IMR-90 (cell line): ENCODE measurements around the gene AMY1C. TPM values are rescaled to one million over a fixed set of nuclear protein-coding genes. Genes with fewer than 3 reads are reported as not detected.
"Not testable (repeated sequence)": the region's sequence is repeated elsewhere in the genome, so short reads cannot be mapped to it uniquely, and the experiment has no call there.

ENCODE experiments used
- ATAC-seq: fragments of 200-7000 bp; cut with Tn5 transposase; 2 replicates; pipeline ENCODE4 v1.9.1; 2020; ENCODE audit warnings: low read depth, mild to moderate bottlenecking, moderate library complexity
- BruUV-seq: library from RNA; stranded (reverse); fragments of 400-500 nt; replicated peaks from 2 replicates; lab custom pipeline; 2021; lab: Mats Ljungman, UMichigan
- CTCF ChIA-PET: fragments of 300-600 bp; formaldehyde crosslinking; extraction: SDS; loops from one replicate; lab custom pipeline; 2021; ENCODE audit warnings: antibody characterized with exemption; lab: Yijun Ruan, JAX
- POLR2A ChIA-PET: fragments of 300-600 bp; sonication (Branson Sonifier 250); formaldehyde crosslinking; loops from one replicate; lab custom pipeline; 2022; ENCODE audit warnings: antibody characterized with exemption; ENCODE audit not compliant: unreplicated experiment; lab: Charles Lee
- DNase-seq: peaks from one replicate; pipeline ENCODE4 v3.0.0; 2013
- H2AFZ ChIP-seq: replicated peaks from 2 replicates; pipeline ENCODE3; 2013; ENCODE audit warnings: low read length, mild to moderate bottlenecking; ENCODE audit not compliant: poor library complexity
- H2AK5ac ChIP-seq: 2 replicates; pipeline ENCODE4 v1.6.1; 2013; ENCODE audit warnings: low read depth, low read length, inconsistent platforms
- H2AK9ac ChIP-seq: replicated peaks from 2 replicates; pipeline ENCODE3; 2013; ENCODE audit warnings: mild to moderate bottlenecking, low read depth, low read length, moderate library complexity; ENCODE audit not compliant: poor library complexity
- H2BK120ac ChIP-seq: 2 replicates; pipeline ENCODE4 v1.6.1; 2013; ENCODE audit warnings: low read depth, low read length, inconsistent platforms
- H2BK15ac ChIP-seq: 3 replicates; pipeline ENCODE4 v1.6.1; 2013; ENCODE audit warnings: low read depth, low read length, inconsistent platforms
- H2BK20ac ChIP-seq: 2 replicates; pipeline ENCODE4 v1.6.1; 2013; ENCODE audit warnings: low read depth, mild to moderate bottlenecking, inconsistent platforms, low read length, moderate library complexity
- H2BK5ac ChIP-seq: 2 replicates; pipeline ENCODE4 v1.6.1; 2013; ENCODE audit warnings: mild to moderate bottlenecking, low read depth, low read length, inconsistent platforms; ENCODE audit not compliant: poor library complexity, severe bottlenecking
- H3K14ac ChIP-seq: replicated peaks from 2 replicates; pipeline ENCODE4 v1.6.1; 2013; ENCODE audit warnings: low read depth, low read length, inconsistent platforms
- H3K18ac ChIP-seq: 2 replicates; pipeline ENCODE4 v1.6.1; 2013; ENCODE audit warnings: low read depth, low read length, control low read depth
- H3K23ac ChIP-seq: 2 replicates; pipeline ENCODE4 v1.6.1; 2013; ENCODE audit warnings: low read depth, low read length, inconsistent platforms
- H3K27ac ChIP-seq: 2 replicates; pipeline ENCODE4 v1.5.1; 2013; ENCODE audit warnings: mild to moderate bottlenecking, control low read depth, low read length; ENCODE audit not compliant: insufficient read depth
- H3K27me3 ChIP-seq: 2 replicates; pipeline ENCODE4 v1.6.1; 2013; ENCODE audit warnings: low read length; ENCODE audit not compliant: control insufficient read depth, insufficient read depth
- H3K36me3 ChIP-seq: 2 replicates; pipeline ENCODE4 v1.6.1; 2013; ENCODE audit warnings: low read length, mixed read lengths; ENCODE audit not compliant: control insufficient read depth, insufficient read depth
- H3K4ac ChIP-seq: 2 replicates; pipeline ENCODE4 v1.6.1; 2013; ENCODE audit warnings: low read depth, low read length, inconsistent platforms
- H3K4me1 ChIP-seq: 2 replicates; pipeline ENCODE4 v1.6.1; 2013; ENCODE audit warnings: low read length, mixed read lengths; ENCODE audit not compliant: control insufficient read depth, insufficient read depth
- H3K4me2 ChIP-seq: 2 replicates; pipeline ENCODE4 v1.6.1; 2013; ENCODE audit warnings: low read depth, mild to moderate bottlenecking, control low read depth, low read length, moderate library complexity
- H3K4me3 ChIP-seq: 2 replicates; pipeline ENCODE4 v1.5.1; 2013; ENCODE audit warnings: low read depth, mild to moderate bottlenecking, control low read depth, low read length, moderate library complexity; ENCODE audit not compliant: insufficient read depth
- H3K56ac ChIP-seq: 2 replicates; pipeline ENCODE4 v1.6.1; 2013; ENCODE audit warnings: low read length, inconsistent platforms; ENCODE audit not compliant: insufficient read depth; ENCODE audit errors: extremely low read depth
- H3K79me1 ChIP-seq, 2 experiments: 2 replicates each; pipeline ENCODE4 v1.6.1; 2013; ENCODE audit warnings: low read length in 2 of 2, inconsistent platforms in 1 of 2, low read depth in 1 of 2
- H3K9ac ChIP-seq: 2 replicates; pipeline ENCODE4 v1.6.1; 2013; ENCODE audit warnings: low read depth, low read length, control low read depth
- H3K9me1 ChIP-seq: 2 replicates; pipeline ENCODE4 v1.6.1; 2013; ENCODE audit warnings: low read length, inconsistent platforms; ENCODE audit not compliant: insufficient read depth
- H3K9me3 ChIP-seq: 2 replicates; pipeline ENCODE4 v1.6.1; 2013; ENCODE audit warnings: low read length; ENCODE audit not compliant: control insufficient read depth, insufficient read depth
- H4K20me1 ChIP-seq: 2 replicates; pipeline ENCODE4 v1.6.1; 2013; ENCODE audit warnings: low read length, inconsistent platforms; ENCODE audit not compliant: insufficient read depth
- H4K5ac ChIP-seq: 2 replicates; pipeline ENCODE4 v1.6.1; 2013; ENCODE audit warnings: mild to moderate bottlenecking, low read depth, low read length, control low read depth
- H4K8ac ChIP-seq, 2 experiments: 2 replicates each; pipeline ENCODE4 v1.6.1; 2013; ENCODE audit warnings: low read depth in 2 of 2, low read length in 2 of 2, control low read depth in 1 of 2, inconsistent platforms in 1 of 2
- H4K91ac ChIP-seq: 2 replicates; pipeline ENCODE4 v1.6.1; 2013; ENCODE audit warnings: low read depth, low read length, inconsistent platforms; ENCODE audit not compliant: insufficient read depth
- WGBS, 2 experiments: methylation state at CpG; one replicate each; pipeline versions ENCODE4 v1.1.5 to v1.1.7; 2013; ENCODE audit warnings: missing lambda C conversion rate in 2 of 2; ENCODE audit not compliant: insufficient read length in 1 of 2; ENCODE audit errors: extremely low coverage in 2 of 2; 5-methylcytosine and 5-hydroxymethylcytosine counted together
- dilution Hi-C: fragments of 300-500 bp; cut with HindIII; formaldehyde crosslinking; loops from one replicate; pipeline ENCODE4 v1.14.3; 2018; ENCODE audit warnings: low sequenced_read_pairs; ENCODE audit not compliant: unreplicated experiment
- in situ Hi-C: fragments of 300-500 bp; cut with MboI; formaldehyde crosslinking; loops from 3 replicates; pipeline ENCODE4 v1.14.3; 2019; ENCODE audit warnings: low sequenced_read_pairs, inconsistent platforms, mixed read lengths
- intact Hi-C: fragments of 100-400 bp; cut with micrococcal nuclease; formaldehyde crosslinking; loops from 2 replicates; pipeline ENCODE4 v1.10.0; 2022
- polyA plus RNA-seq, 3 experiments: library from polyadenylated mRNA; depleted of rRNA; stranded (reverse); fragments of >200 nt; gene quantifications; 2 replicates each; pipeline ENCODE4 v1.2.3, GENCODE V29; 2012; ENCODE audit warnings: low replicate concordance in 1 of 3
- total RNA-seq: library from RNA; depleted of rRNA; stranded (reverse); fragments of >200 nt; gene quantifications from 2 replicates; pipeline ENCODE4 v1.2.3, GENCODE V29; 2012

The AMY1C gene
- total and polyA plus RNA-seq, 2 of the 4 experiments (the other 2 are of a cell fraction), result not detected

DNA sequence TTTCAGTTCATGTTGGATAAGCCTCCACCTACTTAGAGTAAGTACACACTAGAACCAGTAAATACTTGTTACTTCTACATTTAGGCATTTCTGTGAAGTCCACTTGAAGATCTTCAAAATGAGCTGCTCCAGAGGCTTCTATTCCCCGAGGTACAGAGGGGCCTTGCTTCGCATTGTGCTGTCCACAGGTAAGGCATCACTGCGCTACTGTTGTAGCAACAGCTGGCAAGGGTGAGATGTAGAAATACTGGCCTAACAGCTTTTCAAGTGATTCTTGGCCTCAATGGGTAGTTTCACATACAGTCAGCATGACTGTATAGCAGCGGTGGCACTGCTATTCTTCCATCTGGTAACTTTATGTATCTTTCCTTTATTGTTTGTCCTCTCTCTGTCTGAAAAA is 4.7 kb upstream of the AMY1C start:
- H4K5ac ChIP-seq, H2AK5ac ChIP-seq, DNase-seq, H3K27ac ChIP-seq, H2AFZ ChIP-seq, H3K9me1 ChIP-seq, H3K4me3 ChIP-seq, CTCF ChIA-PET, H2BK20ac ChIP-seq, H3K36me3 ChIP-seq, H3K9me3 ChIP-seq, H4K8ac ChIP-seq, intact Hi-C loops, H3K27me3 ChIP-seq, H3K56ac ChIP-seq, H3K4ac ChIP-seq, H3K9ac ChIP-seq, H3K4me2 ChIP-seq, ATAC-seq, H3K4me1 ChIP-seq, H3K18ac ChIP-seq, H2BK5ac ChIP-seq, H2BK120ac ChIP-seq, POLR2A ChIA-PET, H4K91ac ChIP-seq, H3K14ac ChIP-seq, H3K79me1 ChIP-seq, H2BK15ac ChIP-seq, BruUV-seq, dilution Hi-C loops, in situ Hi-C loops, H3K23ac ChIP-seq, H2AK9ac ChIP-seq, H4K20me1 ChIP-seq: not testable (repeated sequence)
- no CpG with 5 or more reads among the region's 4 CpGs for WGBS, 2 experiments

DNA sequence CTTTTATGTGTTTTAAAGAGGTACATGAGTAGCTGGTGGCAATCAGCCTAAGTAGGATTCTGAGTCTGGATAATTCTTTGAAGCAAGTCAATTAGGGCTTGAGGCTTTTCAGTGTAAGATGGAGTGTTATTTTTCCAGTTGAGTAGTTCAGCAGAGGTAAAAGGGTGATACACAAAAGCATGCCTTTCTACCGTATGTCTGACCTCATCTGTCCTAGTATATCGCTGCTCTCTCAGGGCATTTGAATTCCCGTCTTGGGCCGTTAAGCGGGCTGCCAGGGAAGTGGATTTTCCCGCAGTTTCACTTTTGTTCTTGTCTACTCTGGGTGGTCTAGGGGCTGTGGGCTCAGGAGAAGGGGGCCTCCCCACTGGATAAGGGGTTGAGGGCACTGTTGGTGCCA is 1.4 kb upstream of the AMY1C start:
- H3K18ac ChIP-seq, H3K4me2 ChIP-seq, H4K91ac ChIP-seq, H2BK120ac ChIP-seq, H4K5ac ChIP-seq, H3K23ac ChIP-seq, H3K9ac ChIP-seq, H2BK15ac ChIP-seq, H2BK5ac ChIP-seq, BruUV-seq, H3K56ac ChIP-seq, H3K4me1 ChIP-seq, H3K4ac ChIP-seq, H3K4me3 ChIP-seq, H3K79me1 ChIP-seq, H3K9me1 ChIP-seq, H4K8ac ChIP-seq, H3K14ac ChIP-seq, ATAC-seq, H3K27me3 ChIP-seq, DNase-seq, H3K27ac ChIP-seq, POLR2A ChIA-PET, intact Hi-C loops, H2BK20ac ChIP-seq, H3K36me3 ChIP-seq, in situ Hi-C loops, dilution Hi-C loops, H4K20me1 ChIP-seq, H2AK9ac ChIP-seq, H2AK5ac ChIP-seq, CTCF ChIA-PET, H3K9me3 ChIP-seq, H2AFZ ChIP-seq: not testable (repeated sequence)
- no CpG with 5 or more reads among the region's 6 CpGs for WGBS, 2 experiments
